ENCODE measurements around the gene SARDH. TPM values are rescaled to one million over a fixed set of nuclear protein-coding genes. Genes with fewer than 3 reads are reported as not detected.

The SARDH gene
- total RNA-seq, 1 experiment from 2014 or later, result 5.3 TPM

DNA sequence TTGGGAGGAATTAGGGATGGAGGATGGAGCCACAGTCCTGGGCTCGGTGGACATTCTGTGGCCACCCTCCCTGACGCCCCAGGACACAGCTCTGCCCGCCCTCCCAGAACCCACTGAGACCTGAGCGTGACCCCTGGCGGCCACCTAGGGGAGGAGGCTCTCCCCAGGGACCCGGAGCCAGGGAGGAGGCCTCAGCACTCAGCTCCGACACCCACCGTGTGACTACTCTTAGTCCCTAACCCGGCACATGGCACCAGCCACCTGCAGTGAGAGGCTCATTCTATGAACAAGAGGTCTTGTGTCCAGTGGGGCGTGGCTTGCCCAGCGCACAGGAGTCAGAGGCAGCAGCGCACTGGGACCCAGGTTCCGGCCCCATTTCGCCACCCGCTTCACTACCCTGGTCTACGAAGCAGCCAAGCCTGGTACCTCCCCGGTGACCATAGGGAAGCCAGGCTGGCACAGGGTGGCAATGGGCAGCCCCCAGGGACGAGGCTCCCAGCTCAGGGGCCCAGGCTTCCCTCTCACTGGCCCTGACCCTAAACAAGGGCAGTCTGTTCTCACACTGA is 10.2 kb downstream of the SARDH start:
- no peak overlapping the region for H3K27ac Mint-ChIP-seq
- DNase-seq, result peak; percentile 31

More for the DNA sequence above, 10.2 kb downstream of the SARDH start:
- H3K36me3 Mint-ChIP-seq (ENCODE audit: insufficient read depth in 1 of 3, low read depth in 3 of 3), result peaks cover 0 to 5% (median 3%) of the 10 kb centered on the region in 3 experiments; a peak in 3 of 7 replicates
- H4K8ac ChIP-seq (replicated peaks; ENCODE audit: insufficient read length, low read depth, low read length), result no peak overlapping the region
- no peak overlapping the region for H2AK5ac ChIP-seq (ENCODE audit: insufficient read length, low read length)
- TF ChIP-seq CTCF (conservative IDR thresholded peaks at IDR 0.05), result no peak
- H3K23ac ChIP-seq (ENCODE audit: insufficient read length, low read depth, low read length), result no peak overlapping the region
- no peak overlapping the region for H3K4me2 ChIP-seq (ENCODE audit: insufficient read depth, insufficient read length, low read length)
- H4K20me1 ChIP-seq (ENCODE audit: control insufficient read depth, insufficient read depth, insufficient read length), result no peaks in the 10 kb centered on the region
- no peaks in the 10 kb centered on the region for H3K79me2 ChIP-seq (ENCODE audit: insufficient read depth, low read length)
- no peak overlapping the region for H3K9ac ChIP-seq (ENCODE audit: extremely low read depth, insufficient read length, low read length)
- no peak overlapping the region for H2BK120ac ChIP-seq (ENCODE audit: low read depth, low read length, poor library complexity, severe bottlenecking)
- peaks cover 3% of the 10 kb centered on the region in 2 experiments; a peak in 4 of 5 replicates for H3K9me3 Mint-ChIP-seq
- no peaks in the 10 kb centered on the region for H3K4me1 ChIP-seq (ENCODE audit: insufficient read depth, low read length)
- H4K91ac ChIP-seq (ENCODE audit: insufficient read length, low read depth, low read length), result no peak overlapping the region
- peaks cover 2 to 3% of the 10 kb centered on the region in 2 experiments; a peak in 1 of 4 replicates for H3K4me1 Mint-ChIP-seq
- no peak overlapping the region for H3T11ph ChIP-seq (ENCODE audit: low read length)
- no peak overlapping the region for H3K4me3 Mint-ChIP-seq
- H3K27me3 ChIP-seq (ENCODE audit: insufficient read depth, low read length), result no peaks in the 10 kb centered on the region
- H3K79me1 ChIP-seq (ENCODE audit: insufficient read depth, low read depth, low read length, poor library complexity, severe bottlenecking), result no peaks in the 10 kb centered on the region
- no peak overlapping the region for H3K56ac ChIP-seq (ENCODE audit: insufficient read length, low read depth, low read length)
- peaks cover 16% of the 10 kb centered on the region; the same call in 1 of the 2 replicates for H3K27me3 Mint-ChIP-seq (ENCODE audit: low read depth)
- no peak overlapping the region for H2AFZ ChIP-seq (ENCODE audit: low read length)
- H2BK5ac ChIP-seq (ENCODE audit: insufficient read length, low read length), result no peak overlapping the region
- no peak overlapping the region for H3K4ac ChIP-seq (ENCODE audit: low read depth, low read length)
- H3K23me2 ChIP-seq (ENCODE audit: insufficient read length, low read depth, low read length, poor library complexity, severe bottlenecking), result no peaks in the 10 kb centered on the region
- no peak overlapping the region for H2BK12ac ChIP-seq (ENCODE audit: insufficient read length, low read depth, low read length)
- H3K14ac ChIP-seq (ENCODE audit: insufficient read depth, low read length), result no peak overlapping the region
- H2BK20ac ChIP-seq (ENCODE audit: low read depth, low read length, poor library complexity, severe bottlenecking), result no peak overlapping the region
- WGBS (ENCODE audit: extremely low coverage, insufficient read length, low lambda C conversion rate), result no CpG with 5 or more reads among the region's 18 CpGs
- H3K27ac ChIP-seq (ENCODE audit: insufficient read length, low read depth, low read length), result no peak overlapping the region
- H3K9me3 ChIP-seq (ENCODE audit: control insufficient read depth, low read depth, low read length), result no peaks in the 10 kb centered on the region
- H2BK15ac ChIP-seq (ENCODE audit: low read depth, low read length), result no peak overlapping the region
- no peak overlapping the region for H4K5ac ChIP-seq (ENCODE audit: insufficient read length, low read depth, low read length)
- no peak overlapping the region for H3K18ac ChIP-seq (ENCODE audit: insufficient read length, low read depth, low read length)

Data from H9 (cell line).